SK-N-SH (cell line): ENCODE measurements around the gene GLCCI1.

Experiments
- GABPA ChIP-seq: IDR thresholded peaks from 2 replicates; pipeline ENCODE4 v1.4.0; 2012; ENCODE audit warnings: low read depth, mild to moderate bottlenecking
- MXI1 ChIP-seq: IDR thresholded peaks from 2 replicates; pipeline ENCODE4 v1.6.1; 2012; ENCODE audit warnings: mild to moderate bottlenecking, low read depth, low read length, improper control_type of control experiment
- NFIC ChIP-seq: IDR thresholded peaks from 2 replicates; pipeline ENCODE4 v1.4.0; 2012; ENCODE audit warnings: borderline replicate concordance
- POLR2AphosphoS5 ChIP-seq: IDR thresholded peaks from 2 replicates; pipeline ENCODE4 v1.6.1; 2012; ENCODE audit warnings: low read depth, low read length
- RCOR1 ChIP-seq: fragments of 150-350 bp; IDR thresholded peaks from 2 replicates; pipeline ENCODE4 v1.6.1; 2017; ENCODE audit warnings: antibody characterized with exemption, low read length
- TF ChIP-seq, protein P1 (sequence below): fragments of 200-600 bp; sonication (generic); IDR thresholded peaks from 2 replicates; pipeline ENCODE4 v1.6.1; 2017; ENCODE audit warnings: antibody characterized with exemption, mild to moderate bottlenecking, moderate library complexity
- TF ChIP-seq, protein P2 (sequence below): IDR thresholded peaks from 2 replicates; pipeline ENCODE4 v1.6.1; 2012; ENCODE audit warnings: mild to moderate bottlenecking, low read depth, low read length, moderate library complexity
- TF ChIP-seq, protein P3 (sequence below): fragments of 150-350 bp; IDR thresholded peaks from 2 replicates; pipeline ENCODE4 v1.6.1; 2017; ENCODE audit warnings: antibody characterized with exemption, low read length, low read depth, borderline replicate concordance

DNA sequence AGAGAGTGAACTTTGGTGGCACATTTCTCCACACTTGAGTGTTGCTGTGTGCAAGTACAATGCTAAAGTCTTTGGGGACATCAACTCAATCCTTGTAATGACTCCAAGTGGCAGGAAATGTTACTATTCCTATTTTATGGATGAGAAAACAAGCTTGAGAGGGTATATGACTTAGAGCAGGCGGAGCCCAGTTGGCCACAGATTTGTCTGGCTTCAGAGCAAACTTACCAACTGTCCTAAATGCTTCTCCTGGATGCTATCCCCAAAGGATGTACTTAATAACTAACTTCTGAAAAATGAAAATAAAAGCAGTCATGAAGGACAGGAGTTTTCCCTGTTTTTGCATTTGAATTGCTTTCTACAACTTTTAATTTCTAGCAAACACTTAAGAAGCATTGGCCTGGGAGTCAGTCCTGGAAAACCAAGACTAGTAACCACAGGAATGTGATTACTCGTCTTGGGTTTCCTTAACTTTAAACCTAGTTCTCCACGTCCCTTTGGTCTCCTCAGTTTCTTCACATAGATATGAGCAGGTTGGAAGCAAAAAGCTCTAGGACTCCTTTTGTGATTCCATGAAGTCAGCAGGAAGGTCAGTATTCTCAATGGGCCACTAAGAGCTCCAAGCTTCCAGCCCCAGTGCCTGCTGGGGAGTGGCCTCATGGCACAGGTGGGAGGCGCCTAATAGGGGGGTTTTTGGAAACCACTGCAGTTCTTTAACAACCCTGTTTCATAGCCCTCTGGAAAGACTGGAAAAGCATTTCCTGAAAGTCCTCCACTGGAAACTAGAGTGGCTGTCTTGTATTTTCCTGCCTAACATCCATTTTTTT is 140.8 kb downstream of the GLCCI1 start:
- TF ChIP-seq, protein P1, sequence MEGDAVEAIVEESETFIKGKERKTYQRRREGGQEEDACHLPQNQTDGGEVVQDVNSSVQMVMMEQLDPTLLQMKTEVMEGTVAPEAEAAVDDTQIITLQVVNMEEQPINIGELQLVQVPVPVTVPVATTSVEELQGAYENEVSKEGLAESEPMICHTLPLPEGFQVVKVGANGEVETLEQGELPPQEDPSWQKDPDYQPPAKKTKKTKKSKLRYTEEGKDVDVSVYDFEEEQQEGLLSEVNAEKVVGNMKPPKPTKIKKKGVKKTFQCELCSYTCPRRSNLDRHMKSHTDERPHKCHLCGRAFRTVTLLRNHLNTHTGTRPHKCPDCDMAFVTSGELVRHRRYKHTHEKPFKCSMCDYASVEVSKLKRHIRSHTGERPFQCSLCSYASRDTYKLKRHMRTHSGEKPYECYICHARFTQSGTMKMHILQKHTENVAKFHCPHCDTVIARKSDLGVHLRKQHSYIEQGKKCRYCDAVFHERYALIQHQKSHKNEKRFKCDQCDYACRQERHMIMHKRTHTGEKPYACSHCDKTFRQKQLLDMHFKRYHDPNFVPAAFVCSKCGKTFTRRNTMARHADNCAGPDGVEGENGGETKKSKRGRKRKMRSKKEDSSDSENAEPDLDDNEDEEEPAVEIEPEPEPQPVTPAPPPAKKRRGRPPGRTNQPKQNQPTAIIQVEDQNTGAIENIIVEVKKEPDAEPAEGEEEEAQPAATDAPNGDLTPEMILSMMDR = no peak
- TF ChIP-seq, protein P2, sequence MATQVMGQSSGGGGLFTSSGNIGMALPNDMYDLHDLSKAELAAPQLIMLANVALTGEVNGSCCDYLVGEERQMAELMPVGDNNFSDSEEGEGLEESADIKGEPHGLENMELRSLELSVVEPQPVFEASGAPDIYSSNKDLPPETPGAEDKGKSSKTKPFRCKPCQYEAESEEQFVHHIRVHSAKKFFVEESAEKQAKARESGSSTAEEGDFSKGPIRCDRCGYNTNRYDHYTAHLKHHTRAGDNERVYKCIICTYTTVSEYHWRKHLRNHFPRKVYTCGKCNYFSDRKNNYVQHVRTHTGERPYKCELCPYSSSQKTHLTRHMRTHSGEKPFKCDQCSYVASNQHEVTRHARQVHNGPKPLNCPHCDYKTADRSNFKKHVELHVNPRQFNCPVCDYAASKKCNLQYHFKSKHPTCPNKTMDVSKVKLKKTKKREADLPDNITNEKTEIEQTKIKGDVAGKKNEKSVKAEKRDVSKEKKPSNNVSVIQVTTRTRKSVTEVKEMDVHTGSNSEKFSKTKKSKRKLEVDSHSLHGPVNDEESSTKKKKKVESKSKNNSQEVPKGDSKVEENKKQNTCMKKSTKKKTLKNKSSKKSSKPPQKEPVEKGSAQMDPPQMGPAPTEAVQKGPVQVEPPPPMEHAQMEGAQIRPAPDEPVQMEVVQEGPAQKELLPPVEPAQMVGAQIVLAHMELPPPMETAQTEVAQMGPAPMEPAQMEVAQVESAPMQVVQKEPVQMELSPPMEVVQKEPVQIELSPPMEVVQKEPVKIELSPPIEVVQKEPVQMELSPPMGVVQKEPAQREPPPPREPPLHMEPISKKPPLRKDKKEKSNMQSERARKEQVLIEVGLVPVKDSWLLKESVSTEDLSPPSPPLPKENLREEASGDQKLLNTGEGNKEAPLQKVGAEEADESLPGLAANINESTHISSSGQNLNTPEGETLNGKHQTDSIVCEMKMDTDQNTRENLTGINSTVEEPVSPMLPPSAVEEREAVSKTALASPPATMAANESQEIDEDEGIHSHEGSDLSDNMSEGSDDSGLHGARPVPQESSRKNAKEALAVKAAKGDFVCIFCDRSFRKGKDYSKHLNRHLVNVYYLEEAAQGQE = no peak
- TF ChIP-seq, protein P3, sequence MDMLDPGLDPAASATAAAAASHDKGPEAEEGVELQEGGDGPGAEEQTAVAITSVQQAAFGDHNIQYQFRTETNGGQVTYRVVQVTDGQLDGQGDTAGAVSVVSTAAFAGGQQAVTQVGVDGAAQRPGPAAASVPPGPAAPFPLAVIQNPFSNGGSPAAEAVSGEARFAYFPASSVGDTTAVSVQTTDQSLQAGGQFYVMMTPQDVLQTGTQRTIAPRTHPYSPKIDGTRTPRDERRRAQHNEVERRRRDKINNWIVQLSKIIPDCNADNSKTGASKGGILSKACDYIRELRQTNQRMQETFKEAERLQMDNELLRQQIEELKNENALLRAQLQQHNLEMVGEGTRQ = no peak
- TF ChIP-seq POLR2AphosphoS5 (no peak), RCOR1 (no peak), GABPA (no peak), MXI1 (no peak), NFIC (no peak)
